ENCODE data around the gene PGLYRP4.

PGLYRP4 gene

DNA sequence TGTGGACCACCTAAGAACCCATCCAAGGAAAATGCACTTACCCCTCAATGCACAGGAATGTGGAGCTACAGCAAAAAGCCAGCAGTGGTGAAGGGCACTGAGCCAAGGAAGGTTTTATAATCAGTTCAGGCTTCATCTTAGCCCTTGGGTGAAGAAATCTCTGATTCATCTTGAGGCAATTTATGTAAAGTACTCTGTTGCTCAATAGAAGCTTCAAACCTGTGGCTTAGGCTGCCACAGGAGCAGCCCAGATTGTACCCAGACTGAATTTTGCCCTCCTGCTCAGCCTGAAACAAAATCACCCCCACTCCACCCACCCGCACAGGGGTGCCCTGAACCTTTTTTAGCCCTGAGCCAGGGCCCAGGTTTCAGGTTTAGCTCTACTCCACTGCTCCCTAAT is 26.9 kb upstream of the PGLYRP4 start, which contains the start of gene S100A12:
S100A12 (minus strand) TSS at position 111 of the 400 bp plus-strand sequence. CDS start 1,029 bp downstream, outside the sequence.
- DNase-seq (ENCODE audit: low read depth in 2 of 2) = no peak

DNA sequence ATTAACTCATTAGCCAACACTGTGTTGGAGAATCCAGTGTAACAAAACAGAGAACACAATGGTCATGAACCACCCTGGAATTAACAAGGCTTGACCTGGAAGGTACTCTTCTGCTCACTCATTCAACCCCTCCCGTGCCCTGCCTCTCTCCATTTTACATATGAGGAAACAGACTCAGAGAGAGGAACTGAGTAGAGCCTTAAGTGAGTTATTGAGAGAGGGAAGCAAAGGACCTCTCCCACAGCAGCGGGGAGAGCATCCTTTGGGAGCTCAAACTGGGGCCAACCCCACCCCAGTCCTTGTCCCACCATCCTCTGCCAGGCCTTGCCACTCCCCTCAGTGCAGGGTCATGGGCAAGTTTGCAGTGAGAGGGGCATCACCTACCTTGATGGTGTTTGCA is 25.4 kb upstream of the PGLYRP4 start:
- DNase-seq (ENCODE audit: low read depth in 2 of 2) = no peak

DNA sequence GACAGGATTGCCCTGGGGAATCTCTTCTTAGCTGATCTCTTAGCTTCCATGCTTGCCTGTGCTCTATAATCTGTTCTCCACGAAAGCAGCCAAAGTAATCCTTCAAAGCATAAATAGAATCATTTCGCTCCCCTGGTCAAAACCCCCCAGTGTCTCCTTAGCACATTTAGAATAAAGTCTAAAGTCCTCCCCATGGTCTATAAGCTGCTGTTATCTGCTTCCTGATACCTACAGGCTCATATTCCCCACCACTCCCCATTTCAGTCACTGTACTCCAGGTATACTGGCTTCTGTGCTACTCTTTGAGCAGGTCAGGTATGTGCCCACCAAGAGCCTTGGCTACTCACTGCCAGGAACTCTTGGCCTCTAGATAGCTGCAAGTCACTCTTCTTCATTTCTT is 23.9 kb upstream of the PGLYRP4 start:
- no peak for DNase-seq (ENCODE audit: low read depth in 2 of 2)

DNA sequence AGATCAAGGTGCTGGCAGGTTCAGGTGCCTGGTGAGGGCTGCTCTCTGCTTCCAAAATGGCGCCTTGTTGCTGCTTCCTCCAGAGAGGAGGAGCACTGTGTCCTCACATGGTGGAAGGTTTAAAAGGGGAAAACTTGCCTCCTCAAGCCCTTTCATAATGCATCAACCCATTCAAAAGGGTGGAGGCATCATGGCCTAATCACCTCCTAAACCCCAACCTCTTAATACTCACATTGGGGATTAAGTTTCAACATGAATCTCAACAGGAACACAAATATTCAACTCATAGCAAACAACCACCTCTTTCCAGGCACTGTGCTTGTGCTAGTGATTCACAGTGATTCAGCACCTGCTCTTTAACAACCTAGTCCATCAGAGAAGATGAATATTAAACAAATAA is 22.6 kb upstream of the PGLYRP4 start:
- no peak for DNase-seq (ENCODE audit: low read depth in 2 of 2)

DNA sequence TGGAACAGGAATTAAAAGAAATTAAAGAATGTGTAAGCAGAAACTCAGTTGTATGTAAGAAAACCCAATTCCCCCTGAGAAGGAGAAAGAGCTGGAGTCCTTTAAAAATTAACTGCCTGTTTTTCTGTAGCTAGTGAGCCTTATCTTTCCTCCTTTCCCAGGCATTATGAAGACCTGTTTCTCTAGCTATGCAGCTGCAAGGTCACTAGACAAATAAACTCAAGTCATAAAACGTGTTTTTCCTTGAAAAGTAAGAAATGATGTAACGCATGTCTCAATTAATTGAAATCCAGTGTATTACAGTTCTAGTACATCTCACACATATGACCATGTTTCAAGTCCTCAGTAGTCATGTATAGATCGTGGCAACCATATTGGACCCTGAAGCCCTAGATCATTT is 21.5 kb upstream of the PGLYRP4 start:
- DNase-seq (ENCODE audit: low read depth in 2 of 2) = no peak

DNA sequence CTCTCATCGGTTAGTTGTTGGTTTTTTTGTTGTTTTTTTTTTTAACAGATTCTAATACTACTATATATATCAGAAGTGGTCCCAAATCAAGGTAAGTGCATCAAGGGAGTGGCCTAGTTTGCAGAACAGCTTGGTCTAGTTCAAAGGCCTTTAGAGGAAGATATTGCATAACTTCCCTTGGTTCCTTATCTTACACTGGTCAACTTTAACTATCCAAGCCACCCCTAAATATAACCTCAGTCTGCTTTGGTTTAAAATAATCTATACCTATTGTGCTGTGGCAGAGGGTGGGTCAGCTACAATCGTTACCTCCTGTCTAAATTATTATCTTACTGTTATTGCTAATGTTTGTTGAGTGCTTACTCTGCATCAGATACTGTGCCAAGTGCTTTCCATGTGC is 19.9 kb upstream of the PGLYRP4 start:
- DNase-seq (ENCODE audit: low read depth in 2 of 2) = no peak

DNA sequence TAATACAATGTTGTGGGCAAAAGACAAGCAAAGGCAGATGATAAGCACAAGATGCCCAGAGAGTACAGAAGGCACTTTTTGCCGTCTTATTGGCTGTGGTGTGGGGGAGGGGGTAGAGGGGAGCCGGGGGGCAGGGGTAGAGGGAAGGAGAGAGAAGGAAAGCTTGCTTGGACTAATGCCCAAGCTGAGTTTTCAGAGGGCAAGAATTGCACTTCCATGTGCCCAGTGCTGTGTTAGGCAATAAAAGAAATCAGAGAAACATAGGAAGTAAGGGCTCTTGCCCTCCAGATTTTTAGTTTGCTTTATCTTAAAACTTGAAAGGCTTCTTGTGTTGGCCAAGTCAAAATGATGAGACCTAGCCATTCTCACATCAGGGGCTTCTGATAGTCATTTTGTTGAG is 18.4 kb upstream of the PGLYRP4 start:
- DNase-seq (ENCODE audit: low read depth in 2 of 2) = no peak

DNA sequence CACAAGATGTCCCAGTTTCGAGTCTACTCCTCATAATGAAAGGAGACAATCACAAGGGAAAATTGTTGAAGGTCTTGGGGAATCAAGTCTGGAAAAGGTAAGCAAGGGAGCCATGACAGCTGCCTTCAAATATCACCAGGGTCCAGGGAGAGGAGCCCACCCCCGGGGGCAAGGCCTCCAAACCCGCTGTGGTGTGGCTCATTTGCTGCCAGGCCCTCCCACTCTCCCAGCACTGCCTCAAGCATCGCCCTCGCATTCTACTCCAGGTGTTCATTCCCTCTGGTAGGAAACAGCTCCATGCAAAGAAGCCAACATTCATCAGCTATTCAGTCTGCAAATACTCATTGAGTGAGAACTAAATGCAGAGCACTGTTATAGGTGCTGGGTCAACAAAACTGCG is 17.6 kb upstream of the PGLYRP4 start:
- DNase-seq (ENCODE audit: low read depth in 2 of 2) = no peak

DNA sequence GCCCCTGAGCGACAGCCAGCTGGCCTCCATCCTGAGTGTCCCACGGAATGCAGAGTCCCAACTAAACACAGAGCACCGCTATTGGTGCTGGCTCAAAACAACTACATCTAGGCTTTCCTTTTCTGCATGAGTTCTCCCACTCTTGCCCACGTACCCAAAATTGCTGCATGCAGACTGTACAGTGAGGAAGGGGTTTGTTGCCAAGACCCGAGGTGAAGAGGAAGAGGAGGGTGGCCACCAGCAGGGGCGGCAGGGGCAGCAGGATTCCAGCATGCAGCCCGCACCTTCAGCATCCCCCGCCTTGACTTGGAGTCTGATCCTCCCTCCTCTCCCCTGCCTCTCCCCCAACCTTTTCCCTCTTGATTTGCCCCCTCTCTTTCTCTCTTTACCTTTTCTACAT is 17.1 kb upstream of the PGLYRP4 start:
- DNase-seq (ENCODE audit: low read depth in 2 of 2) = no peak

DNA sequence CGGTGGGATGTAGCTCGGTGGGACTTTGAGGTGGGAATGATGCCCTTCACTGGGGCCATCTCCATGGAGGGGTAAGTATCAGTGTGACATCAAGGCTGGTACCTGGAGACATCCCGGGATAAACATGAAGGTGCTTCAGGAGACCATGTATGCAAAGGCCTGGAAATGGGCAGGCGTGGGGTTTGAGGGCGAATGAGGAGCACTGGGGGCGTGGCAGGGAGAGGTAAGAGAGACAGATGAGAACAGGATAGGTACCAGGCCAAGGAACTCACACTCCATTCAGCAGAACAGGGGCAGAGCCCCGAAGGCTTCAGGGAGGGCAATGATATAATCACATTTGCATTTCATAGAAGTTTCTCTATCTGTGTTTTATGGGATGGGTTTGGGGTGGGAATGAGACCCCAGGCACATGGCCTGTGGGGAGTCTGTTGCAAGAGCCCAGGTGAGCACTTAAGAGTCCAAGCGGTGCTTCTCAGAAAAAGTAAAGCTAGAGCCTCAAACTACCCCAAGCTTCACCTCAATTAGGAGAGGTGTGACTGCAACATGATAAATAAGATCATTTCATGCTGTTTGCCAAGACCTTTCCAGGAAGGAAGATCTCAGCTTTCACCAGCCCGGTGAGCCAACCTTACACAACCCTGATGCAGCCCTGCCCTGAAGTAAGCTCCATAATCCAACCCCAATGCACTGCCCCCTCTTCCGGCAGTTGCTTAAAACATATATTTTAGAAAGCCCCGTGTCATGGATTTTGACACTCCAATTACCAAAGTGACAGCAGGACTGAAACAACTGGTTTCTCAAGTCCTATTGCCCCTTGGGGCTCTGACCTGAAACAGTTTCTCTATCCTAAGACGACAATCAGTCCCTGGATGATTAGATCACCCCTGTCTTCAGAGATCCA is 16.4 kb upstream of the PGLYRP4 start:
- DNase-seq (ENCODE audit: low read depth in 2 of 2) = no peak

DNA sequence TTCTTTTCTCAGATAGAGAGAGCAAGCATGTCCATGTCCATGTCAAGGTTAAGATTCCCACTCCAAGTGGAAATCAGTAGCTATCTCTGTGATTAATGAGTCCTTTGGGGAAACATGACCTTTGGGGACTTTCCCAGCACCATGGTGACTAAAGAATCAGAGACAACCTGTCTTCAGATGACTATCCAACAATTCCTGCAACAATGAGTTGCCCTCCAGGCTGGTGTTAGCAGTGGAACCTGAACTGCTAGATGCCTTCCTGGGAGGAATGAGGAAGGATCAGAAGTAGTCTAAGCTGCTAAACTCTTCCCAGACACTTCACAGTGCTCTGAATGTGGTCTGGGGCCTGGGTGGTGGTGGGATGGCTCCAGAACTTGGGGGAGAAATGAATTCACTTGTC is 15.5 kb upstream of the PGLYRP4 start:
- no peak for DNase-seq (ENCODE audit: low read depth in 2 of 2)

DNA sequence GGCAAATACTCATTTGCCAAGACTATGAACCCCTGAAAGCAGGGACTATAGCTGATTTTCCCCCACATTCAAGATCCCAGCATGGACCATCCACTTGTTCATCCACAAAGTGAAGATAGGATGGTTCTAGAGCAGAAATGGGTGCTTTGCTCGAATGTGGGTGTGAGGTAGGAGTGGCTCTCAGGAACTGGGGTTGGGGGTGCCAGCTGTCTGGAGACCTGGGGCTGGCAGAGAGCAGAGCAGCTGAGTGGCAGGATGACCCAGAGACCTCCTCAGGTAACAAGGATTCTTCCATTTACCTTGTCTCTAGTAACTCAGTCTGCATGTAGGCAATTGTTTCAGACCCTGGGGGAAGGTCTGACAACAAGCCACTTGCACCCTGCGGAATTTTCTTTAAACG is 15.0 kb upstream of the PGLYRP4 start:
- no peak for DNase-seq (ENCODE audit: low read depth in 2 of 2)

DNA sequence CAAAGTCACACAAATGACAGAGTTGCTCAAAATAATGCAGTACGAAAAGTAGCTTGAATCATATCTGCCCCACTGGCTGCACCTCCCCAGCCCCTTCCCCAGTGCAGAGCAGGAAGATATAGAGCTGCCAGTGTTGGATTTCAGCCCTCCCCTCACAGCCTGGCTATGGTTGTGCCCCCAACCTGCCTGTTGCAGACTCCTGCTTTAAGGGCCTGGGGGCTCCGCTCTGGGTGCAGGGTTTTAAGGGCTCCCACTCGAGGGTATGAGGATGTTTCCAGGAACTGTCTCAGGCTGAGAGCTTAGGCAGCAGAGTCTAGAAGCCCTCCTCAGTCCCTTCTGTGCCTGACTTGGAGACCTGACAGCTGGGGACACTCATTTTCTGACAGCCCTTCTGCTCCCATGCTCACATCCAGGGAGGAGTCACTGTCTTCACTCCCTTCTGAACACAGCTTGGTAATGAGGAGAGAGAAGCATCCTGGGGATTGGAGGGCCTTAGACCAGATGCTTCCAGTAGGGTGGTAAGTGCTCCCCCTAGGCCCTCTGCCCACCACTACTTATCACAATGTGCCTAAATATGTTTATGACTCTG is 13.6 kb upstream of the PGLYRP4 start:
- DNase-seq (ENCODE audit: low read depth in 2 of 2) = no peak

DNA sequence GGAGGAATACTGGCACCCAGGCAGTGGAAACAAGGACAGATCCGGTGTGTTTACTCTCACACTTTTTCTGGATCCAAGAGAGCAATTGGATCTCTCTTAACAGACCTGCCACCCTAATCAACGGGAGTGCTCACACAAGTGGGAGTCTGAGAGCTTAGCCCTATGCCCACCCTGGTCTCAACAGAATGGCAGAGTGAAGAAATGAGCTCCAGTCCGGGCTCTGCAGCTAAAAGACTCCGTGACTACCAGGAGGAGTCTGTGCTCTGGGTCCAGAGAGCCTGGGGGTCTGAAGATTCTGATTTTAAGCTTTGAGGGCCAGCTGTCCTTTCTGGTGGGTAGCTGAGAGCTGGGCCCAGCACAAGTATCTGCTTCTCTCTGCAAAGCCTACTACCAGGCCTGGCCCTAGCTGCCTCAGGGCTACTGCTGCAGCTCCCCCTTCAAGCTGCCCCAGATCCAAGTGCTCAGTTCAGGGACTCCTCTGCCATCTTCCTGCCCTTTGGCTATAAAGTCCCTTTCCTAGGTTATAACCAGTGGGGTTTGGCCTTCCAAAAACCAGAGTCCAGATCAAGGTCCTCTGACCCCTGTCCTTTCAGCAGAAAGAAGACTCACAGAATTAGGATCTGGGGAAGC is 13.0 kb upstream of the PGLYRP4 start:
- DNase-seq (ENCODE audit: low read depth in 2 of 2) = no peak

DNA sequence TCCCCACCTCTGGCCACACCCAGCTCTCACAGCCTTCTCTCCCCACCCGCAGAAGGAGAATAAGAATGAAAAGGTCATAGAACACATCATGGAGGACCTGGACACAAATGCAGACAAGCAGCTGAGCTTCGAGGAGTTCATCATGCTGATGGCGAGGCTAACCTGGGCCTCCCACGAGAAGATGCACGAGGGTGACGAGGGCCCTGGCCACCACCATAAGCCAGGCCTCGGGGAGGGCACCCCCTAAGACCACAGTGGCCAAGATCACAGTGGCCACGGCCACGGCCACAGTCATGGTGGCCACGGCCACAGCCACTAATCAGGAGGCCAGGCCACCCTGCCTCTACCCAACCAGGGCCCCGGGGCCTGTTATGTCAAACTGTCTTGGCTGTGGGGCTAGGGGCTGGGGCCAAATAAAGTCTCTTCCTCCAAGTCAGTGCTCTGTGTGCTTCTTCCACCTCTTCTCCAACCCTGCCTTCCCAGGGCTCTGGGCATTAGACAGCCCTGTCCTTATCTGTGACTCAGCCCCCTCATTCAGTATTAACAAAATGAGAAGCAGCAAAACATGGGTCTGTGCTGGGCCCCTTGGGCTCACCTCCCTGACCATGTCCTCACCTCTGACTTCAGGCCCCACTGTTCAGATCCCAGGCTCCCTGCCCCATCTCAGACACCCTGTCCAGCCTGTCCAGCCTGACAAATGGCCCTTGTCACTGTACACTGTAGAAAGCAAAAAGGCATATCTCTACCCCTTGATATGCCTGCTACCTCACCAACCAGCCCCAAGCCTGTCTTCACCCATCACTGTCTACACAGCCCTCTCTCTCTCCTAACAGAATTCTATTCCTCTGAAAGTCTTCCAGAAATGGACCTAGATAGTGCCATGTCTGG is 12.2 kb upstream of the PGLYRP4 start:
- DNase-seq (ENCODE audit: low read depth in 2 of 2) = no peak

DNA sequence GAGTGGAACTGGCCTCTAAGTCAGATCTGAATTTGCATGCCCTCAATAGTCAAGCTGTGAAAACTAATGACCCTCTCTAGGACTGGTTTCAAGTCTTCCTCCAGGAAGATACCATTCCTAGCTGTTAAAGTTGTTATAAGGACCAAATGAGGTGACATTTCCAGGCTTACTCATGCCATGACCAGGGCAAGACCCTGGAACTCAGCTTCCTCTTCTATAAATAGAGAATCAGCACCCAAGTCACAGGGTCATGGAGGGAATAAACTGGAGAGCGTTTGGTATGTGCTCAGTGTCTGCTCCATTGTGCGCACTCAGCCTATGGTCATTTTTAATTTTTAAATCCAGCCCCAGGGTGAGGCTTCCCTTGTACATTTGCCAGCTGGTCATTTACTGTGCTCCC is 11.5 kb upstream of the PGLYRP4 start:
- no peak for DNase-seq (ENCODE audit: low read depth in 2 of 2)

DNA sequence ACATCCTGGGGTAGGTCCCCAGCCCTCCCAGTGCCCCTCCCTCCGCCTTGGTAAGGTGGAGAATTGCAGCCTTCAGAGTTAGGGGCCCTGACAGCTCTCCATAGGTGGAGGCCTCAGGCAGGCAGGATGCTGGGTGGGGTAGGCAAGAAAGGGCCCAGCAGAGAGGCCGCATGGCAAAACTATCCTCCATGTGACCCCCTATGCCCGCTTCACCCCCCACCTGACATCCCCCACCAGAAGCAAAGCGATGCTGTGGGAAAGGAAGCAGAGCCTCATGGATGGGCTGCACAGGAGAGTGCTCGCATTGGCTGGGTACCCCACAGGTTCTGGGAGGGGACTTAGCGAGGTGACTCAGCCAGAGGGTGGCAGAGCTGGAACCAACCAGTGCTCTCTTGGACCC is 10.6 kb upstream of the PGLYRP4 start:
- DNase-seq (ENCODE audit: low read depth in 2 of 2) = no peak

DNA sequence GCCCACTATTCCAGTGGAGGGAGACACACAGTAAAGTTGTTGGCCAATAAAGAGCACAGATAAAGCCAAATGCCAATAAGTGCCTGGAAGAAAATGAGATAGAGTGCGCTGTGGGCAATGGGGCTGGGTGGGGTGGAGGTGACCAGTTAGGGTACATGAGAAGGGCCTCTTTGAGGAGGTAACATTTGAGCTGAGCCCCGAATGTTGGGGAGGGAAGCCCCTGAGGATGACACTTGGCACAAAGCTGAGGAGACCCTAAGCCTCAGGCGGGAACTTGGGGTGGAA is 10.0 kb upstream of the PGLYRP4 start:
- DNase-seq (ENCODE audit: low read depth in 2 of 2) = no peak

DNA sequence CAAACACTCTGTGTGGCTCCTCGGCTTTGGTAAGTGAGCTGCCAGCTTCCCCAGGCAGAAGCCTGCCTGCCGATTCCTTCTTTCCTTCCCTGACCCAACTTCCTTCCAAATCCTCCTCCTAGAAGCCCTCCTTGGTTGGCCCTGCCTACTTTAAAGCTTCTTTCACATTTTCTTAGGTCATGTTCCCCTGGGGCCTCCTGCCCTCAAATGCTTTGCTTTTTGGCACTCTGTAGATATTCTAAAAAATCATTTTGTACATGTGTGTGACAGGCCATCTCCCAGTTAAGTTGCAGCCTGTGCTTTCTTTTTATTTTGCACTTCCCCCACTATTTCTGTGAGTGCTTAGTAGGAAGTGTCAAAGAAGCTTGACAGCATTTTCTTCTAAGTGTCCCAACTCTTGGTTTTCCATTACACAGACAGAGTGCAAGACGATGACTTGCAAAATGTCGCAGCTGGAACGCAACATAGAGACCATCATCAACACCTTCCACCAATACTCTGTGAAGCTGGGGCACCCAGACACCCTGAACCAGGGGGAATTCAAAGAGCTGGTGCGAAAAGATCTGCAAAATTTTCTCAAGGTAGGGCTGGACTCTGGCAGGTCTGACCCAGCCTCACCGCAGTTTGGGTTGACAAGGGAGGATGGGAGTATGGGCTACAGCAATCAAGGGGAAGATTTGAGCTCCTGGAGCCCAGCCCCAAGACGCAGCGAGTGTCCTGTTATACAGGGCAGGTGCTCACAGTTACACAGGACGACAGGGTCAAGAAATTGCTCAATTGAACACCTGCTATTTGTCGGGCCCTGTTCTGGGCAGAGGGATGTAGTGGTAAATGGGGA is 9.4 kb upstream of the PGLYRP4 start, which contains the start of gene S100A9:
S100A9 (plus strand) TSS at position 2 of the 838 bp plus-strand sequence; CDS start at position 432, 430 bp downstream.
- DNase-seq (ENCODE audit: low read depth in 2 of 2) = no peak

DNA sequence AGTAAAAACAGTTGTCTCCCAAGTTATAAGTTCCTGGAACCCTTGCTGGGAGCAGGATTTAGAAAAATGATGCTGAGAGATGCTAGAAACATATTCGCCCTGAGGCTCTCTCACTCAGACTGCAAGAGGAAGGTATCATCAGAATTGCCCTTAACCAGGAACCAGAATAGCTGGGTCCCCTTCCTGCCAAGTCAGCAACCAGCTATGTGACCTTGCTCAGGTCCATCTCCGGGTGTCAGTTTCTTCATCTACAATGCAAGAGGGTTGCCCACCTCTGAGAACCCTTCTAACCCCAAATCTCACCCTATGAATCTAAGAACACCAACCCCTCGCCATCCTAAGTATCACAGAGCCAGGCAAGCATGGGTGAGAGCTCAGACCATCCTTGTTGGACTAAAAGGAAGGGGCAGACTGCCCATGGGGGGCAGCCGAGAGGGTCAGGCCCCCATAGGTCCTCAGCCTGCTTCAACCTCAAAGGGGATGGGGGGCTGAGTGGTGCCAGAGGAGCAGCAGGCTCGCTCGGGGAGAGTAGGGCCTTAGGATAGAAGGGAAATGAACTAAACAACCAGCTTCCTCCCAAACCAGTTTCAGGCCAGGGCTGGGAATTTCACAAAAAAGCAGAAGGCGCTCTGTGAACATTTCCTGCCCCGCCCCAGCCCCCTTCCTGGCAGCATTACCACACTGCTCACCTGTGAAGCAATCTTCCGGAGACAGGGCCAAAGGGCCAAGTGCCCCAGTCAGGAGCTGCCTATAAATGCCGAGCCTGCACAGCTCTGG is 8.6 kb upstream of the PGLYRP4 start:
- DNase-seq (ENCODE audit: low read depth in 2 of 2) = no peak

Measured in stimulated activated CD8-positive, alpha-beta memory T cell treated with anti-CD3 and anti-CD28 coated beads, Interleukin-7, amount 100 ng/mL, for 1 hour (primary cell).